GM23248 (cell line): ENCODE results near the gene BTBD16.

Experiments used
- EZH2 ChIP-seq: fragments of 200-600 bp; sonication (generic); IDR thresholded peaks from 2 replicates; pipeline ENCODE4 v1.6.1; 2018; ENCODE audit warnings: antibody characterized with exemption, mild to moderate bottlenecking; ENCODE audit not compliant: insufficient read depth, poor library complexity, severe bottlenecking
- EZH2phosphoT487 ChIP-seq: fragments of 200-600 bp; sonication (generic); IDR thresholded peaks from 2 replicates; pipeline ENCODE4 v1.6.1; 2018; ENCODE audit warnings: antibody characterized with exemption, moderate library complexity, mild to moderate bottlenecking, low read depth; ENCODE audit not compliant: insufficient read depth

GRCh38 chr10:122246830-122247520, 24.1 kb upstream of the BTBD16 start:
- TF ChIP-seq EZH2phosphoT487 (no peak), EZH2 (no peak)
